HUES48 (cell line): ENCODE measurements around the gene ING5.

Experiments
- H3K27ac ChIP-seq: one replicate; pipeline ENCODE4 v1.7.0; 2013; ENCODE audit warnings: low read depth, low read length, inconsistent platforms
- H3K27me3 ChIP-seq: 2 replicates; pipeline ENCODE4 v1.6.1; 2013; ENCODE audit warnings: mild to moderate bottlenecking, low read length; ENCODE audit not compliant: control insufficient read depth, insufficient read depth
- H3K36me3 ChIP-seq: 2 replicates; pipeline ENCODE4 v1.6.1; 2013; ENCODE audit warnings: low read length; ENCODE audit not compliant: control insufficient read depth, insufficient read depth
- H3K4me1 ChIP-seq: 2 replicates; pipeline ENCODE4 v1.6.1; 2013; ENCODE audit warnings: mild to moderate bottlenecking, low read length; ENCODE audit not compliant: control insufficient read depth, insufficient read depth
- H3K4me3 ChIP-seq: 2 replicates; pipeline ENCODE4 v1.5.1; 2013; ENCODE audit warnings: mild to moderate bottlenecking, low read depth, low read length
- H3K9ac ChIP-seq: 2 replicates; pipeline ENCODE4 v1.6.1; 2013; ENCODE audit warnings: mild to moderate bottlenecking, low read depth, low read length, moderate library complexity
- H3K9me3 ChIP-seq: 2 replicates; pipeline ENCODE4 v1.6.1; 2013; ENCODE audit warnings: low read length; ENCODE audit not compliant: control insufficient read depth, insufficient read depth

Gene ING5

DNA sequence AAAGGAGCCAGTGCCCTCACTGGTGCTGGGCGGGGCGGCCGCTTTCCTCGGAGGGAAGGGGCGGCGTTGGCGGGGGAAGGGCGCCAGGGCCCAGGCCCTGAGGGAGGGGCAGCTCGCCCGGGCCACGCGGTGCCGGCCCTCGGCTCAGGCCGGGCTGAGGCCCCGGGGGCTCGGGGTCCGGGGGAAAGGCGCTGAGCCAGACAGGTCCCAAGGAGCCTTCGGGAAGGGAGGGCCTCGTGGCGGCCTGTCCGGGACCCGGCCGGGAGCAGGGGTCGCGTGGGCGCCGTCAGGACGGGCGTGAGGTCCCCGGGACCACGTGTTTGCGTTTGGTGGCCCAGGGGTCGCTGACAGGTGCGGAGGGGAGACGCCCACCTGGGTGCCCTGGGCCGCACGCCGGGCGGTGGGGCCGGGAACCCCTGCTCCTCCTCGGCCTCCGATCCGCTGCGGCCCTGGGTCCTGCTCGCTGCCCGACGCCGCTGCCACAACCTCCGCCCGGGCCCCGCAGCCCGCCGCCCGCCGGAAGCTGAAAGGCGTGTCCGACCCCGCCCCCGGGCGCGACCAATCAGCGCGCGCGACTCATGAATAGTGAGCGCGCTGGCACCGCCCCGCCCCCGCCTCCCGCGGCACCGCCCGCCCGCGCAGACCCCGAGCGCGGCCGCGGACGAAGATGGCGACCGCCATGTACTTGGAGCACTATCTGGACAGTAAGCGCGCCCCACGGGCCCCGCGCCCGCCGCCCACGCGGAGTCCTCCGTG lies at the start of gene ING5:
Gene ING5 (plus strand): TSS at position 641 of the 756 bp plus-strand sequence. CDS start 27 bp downstream, at position 668.
- Histone ChIP-seq H3K27me3 (no peaks in the 10 kb centered on the region), H3K4me3 (peak within 1 kb of the TSS; percentile 83), H3K36me3 (peaks cover 23% of the 10 kb centered on the region), H3K4me1 (peaks cover 6% of the 10 kb centered on the region; the same call in 1 of the 2 replicates), H3K9ac (peak within 1 kb of the TSS; percentile 98), H3K9me3 (no peaks in the 10 kb centered on the region), H3K27ac (peak within 1 kb of the TSS; percentile 98)

DNA sequence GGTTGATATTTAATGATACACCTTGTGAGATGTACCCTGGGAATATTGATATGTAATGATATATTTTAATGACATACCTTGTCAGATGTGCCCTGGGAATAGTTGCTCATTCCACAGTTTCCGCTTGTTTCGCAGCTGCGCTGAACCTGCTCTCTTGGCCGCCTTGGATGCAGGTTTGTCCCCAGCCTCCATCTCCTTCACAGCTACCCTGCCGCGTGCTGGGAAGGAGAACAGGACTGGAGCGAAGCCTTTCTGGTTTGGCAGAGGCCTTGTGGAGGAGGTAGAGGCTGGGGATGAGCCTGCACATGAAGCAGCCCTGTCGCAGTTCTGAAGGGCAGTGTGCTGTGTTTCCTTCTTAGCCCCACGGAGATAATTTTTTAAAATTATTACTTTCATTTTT lies 49.7 kb upstream of the ING5 start:
- Histone ChIP-seq H3K9me3 (no peaks in the 10 kb centered on the region), H3K4me1 (peaks cover 5% of the 10 kb centered on the region; the same call in 1 of the 2 replicates), H3K9ac (no peak overlapping the region), H3K36me3 (peaks cover 60% of the 10 kb centered on the region), H3K27me3 (no peaks in the 10 kb centered on the region), H3K4me3 (no peak overlapping the region), H3K27ac (no peak overlapping the region)

DNA sequence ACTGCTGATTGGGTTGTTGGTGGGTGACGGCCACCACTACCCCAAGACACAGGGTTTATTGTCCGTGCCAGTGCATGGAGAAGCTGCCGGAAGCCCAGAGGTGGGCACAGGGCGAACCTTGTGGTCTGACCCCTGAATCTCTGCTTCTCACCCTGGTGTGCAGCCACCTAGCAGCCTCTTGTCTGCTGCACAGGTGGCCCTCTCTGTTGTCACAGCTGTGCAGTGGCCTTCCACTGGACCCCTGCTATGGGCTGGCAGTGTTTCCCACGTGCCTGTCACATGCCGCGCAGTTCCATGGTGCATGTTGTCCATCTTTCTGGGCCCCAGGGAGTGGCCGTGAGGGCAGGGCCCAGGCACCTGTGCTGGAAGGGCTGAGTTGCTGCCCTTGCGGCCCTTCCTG lies 49.1 kb upstream of the ING5 start:
- Histone ChIP-seq H3K9ac (no peak overlapping the region), H3K4me3 (no peak overlapping the region), H3K27me3 (no peaks in the 10 kb centered on the region), H3K4me1 (peaks cover 5% of the 10 kb centered on the region; the same call in 1 of the 2 replicates), H3K36me3 (peaks cover 62% of the 10 kb centered on the region), H3K27ac (no peak overlapping the region), H3K9me3 (no peaks in the 10 kb centered on the region)

DNA sequence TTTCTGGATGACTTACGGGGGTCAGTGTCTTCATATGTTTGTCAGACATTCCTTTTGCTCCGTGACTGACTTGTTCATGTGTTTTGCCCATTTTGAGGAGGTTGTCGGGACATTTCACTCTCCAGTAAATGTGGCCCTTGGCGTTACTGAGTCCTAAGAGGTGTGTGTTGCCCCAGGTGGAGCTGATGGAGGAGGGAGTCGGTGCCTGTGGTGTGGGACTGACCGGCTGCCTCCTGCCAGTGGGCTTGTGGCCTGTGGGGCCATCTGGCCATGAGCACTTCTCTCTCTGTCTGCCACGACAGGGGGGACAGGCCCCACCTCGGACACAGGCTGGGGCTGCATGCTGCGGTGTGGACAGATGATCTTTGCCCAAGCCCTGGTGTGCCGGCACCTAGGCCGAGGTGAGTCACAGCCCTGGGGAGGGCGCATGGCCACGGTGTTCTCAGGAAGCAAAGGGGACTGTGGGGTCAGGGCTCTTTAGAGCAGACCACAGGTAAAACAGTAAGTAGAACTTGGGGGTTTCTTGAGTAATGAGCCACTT lies 48.6 kb upstream of the ING5 start:
- no peak overlapping the region for H3K27ac ChIP-seq
- peaks cover 65% of the 10 kb centered on the region for H3K36me3 ChIP-seq

DNA sequence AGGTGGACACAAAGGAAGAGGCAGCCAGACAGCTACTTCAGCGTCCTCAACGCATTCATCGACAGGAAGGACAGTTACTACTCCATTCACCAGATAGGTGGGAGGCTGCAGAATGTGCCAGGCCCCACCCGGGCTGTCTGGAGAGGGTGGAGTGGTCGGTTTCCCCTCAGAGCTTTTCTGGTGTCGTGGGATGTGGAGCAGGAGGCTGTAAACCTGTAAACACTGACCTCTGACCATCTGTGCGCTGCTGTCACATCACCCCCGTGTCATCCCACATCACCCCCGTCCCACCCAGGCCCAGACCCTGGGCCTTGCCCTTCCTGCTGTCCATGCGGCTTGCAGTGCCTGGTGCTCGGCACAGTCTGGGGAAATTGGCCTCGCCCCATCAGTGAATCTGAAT lies 47.3 kb upstream of the ING5 start:
- no peak overlapping the region for H3K9ac ChIP-seq
- H3K36me3 ChIP-seq, result peaks cover 77% of the 10 kb centered on the region
- H3K27ac ChIP-seq, result no peak overlapping the region
- no peaks in the 10 kb centered on the region for H3K27me3 ChIP-seq
- no peak overlapping the region for H3K4me3 ChIP-seq
- peaks cover 5% of the 10 kb centered on the region; the same call in 1 of the 2 replicates for H3K4me1 ChIP-seq
- no peaks in the 10 kb centered on the region for H3K9me3 ChIP-seq

More for the DNA sequence above, 48.6 kb upstream of the ING5 start:
- Histone ChIP-seq H3K4me1 (peaks cover 5% of the 10 kb centered on the region; the same call in 1 of the 2 replicates), H3K27me3 (no peaks in the 10 kb centered on the region), H3K4me3 (no peak overlapping the region), H3K9ac (no peak overlapping the region), H3K9me3 (no peaks in the 10 kb centered on the region)

DNA sequence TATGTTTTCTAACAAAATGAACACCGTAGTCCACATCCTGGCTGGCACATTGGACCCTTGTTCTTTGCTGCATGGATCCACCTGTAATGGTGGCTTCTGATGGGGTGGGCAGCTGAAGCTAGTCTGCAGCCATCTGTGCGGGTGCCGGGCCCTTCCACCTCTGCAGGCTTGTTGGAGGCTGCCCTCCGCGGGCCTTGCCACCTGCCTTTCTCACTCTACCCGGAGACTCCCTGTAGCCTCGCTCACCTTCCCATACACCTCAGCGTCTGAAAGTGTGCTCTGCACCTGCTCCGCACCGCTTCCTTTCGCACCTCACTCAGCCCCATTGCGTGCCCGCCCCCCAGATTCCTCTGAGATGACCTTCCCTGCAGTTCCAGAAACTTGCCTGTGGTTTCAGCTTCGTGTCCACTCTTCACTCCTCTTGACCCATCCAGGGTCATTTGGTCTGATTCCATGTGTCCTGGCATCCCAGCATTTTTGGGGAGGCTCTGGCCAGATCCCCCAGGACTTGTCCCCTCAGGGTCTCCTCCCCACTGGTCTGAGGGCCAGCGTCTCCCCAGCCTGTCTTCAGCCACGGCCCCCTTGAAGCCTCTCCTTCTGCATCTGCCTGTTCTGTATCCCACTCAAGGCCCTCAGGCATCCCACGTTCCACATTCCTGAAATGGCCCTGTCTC lies 46.2 kb upstream of the ING5 start:
- Histone ChIP-seq H3K9me3 (no peaks in the 10 kb centered on the region), H3K9ac (no peak overlapping the region), H3K27me3 (no peaks in the 10 kb centered on the region), H3K4me1 (no peaks in the 10 kb centered on the region), H3K27ac (no peak overlapping the region), H3K4me3 (no peak overlapping the region), H3K36me3 (peaks cover 87% of the 10 kb centered on the region)

DNA sequence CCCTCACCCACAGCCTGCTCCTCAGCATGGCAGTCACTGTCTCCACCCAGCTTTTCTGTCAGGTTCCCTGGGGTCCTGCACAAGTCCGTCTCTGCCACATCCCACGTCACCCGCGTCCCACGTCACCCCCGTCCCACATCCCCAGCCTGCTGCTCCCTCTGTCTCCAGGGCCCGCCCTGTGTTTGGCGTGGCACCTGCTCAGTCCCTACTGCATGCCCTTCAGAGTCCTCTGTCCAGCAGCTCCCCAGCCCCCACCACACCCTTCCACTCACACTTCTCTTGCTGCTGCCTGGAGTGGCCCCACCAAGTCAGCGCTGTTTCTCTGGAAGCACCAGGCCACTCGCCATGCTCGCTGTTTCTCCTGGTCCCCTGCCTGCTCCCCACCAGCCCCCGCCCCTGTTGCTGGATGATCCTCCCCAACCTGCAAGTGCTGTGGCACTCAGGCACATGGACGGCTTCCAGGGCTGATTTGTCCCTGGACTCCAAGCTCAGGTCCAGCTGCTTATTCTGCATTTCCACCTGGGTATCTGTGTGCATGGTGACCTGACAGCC lies 45.6 kb upstream of the ING5 start:
- Histone ChIP-seq H3K4me3 (no peak overlapping the region), H3K9me3 (no peaks in the 10 kb centered on the region), H3K9ac (no peak overlapping the region), H3K36me3 (peaks cover 87% of the 10 kb centered on the region), H3K4me1 (no peaks in the 10 kb centered on the region), H3K27ac (no peak overlapping the region), H3K27me3 (no peaks in the 10 kb centered on the region)

DNA sequence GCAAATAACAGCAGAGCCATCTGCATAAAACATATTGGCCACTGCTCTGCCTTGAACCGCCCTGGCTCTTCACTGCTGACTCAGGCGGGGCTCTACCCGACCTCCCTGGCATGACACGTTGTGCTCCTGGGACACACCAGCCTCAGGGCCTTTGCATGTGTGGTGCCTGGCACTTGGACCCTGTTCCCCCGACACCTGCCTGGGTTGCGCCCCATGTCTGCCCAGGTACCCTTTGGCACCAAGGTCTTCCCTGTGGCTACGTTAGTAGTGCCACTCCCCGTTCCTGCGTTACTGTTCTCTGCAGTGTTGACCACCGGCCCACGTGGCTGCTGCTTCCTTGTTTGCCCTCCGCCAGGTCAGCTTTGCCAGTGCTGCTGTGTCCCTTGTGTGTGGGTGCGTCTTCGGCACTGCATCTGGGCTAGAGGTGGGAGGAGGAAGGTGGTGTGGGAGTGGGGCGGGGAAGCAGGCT lies 44.0 kb upstream of the ING5 start:
- no peak overlapping the region for H3K4me3 ChIP-seq
- H3K9me3 ChIP-seq, result no peaks in the 10 kb centered on the region
- no peak overlapping the region for H3K9ac ChIP-seq
- H3K4me1 ChIP-seq, result no peaks in the 10 kb centered on the region
- H3K27me3 ChIP-seq, result no peaks in the 10 kb centered on the region
- H3K27ac ChIP-seq, result no peak overlapping the region
- H3K36me3 ChIP-seq, result peaks cover 79% of the 10 kb centered on the region

DNA sequence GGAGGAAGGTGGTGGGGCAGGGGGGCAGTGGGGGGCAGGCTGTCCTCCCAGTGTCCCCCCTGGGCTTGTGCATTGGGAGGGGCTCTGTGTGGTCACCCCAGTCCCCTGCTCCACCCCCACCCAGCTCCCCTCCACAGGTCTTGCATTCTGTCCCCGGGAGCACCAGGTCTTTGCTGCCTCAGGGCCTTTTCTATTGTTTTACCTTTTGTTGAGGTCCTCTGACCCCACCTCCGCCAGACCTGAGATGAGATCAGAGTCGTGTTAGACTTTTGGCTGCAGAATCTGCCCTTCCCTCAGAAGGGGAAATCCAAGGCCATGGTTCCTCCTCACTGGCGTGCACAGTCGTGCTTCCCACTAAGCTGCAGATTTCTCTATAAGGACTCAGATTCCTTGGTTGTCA lies 43.5 kb upstream of the ING5 start:
- Histone ChIP-seq H3K9ac (no peak overlapping the region), H3K36me3 (peaks cover 74% of the 10 kb centered on the region)

DNA sequence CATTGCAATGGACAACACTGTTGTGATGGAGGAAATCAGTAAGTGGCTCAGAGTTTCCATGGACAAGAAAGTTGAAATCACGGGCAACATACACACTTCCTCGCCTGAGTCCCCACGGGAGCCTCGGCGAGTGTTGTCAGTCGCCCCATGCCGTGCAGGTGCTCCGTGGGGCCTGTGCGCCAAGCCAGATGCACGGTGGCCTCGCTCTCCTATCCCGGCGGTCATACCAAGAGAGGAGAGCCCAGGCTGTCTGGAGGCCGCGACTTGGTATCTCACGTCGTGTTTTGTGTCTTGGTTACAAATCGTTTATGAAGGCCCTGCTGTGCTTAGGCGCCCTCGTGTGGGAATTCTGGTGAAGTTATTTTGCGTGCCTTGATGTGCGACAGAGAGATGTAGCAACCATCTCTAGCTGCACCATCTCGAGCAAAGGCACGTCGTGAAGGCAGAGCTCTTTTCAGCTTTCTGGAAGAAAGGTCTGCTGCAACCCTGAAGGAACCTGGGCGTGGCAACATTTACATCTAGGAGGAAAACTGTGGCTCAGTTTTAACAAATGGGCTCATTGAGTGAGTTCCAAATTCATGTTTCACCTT lies 42.6 kb upstream of the ING5 start:
- no peaks in the 10 kb centered on the region for H3K4me1 ChIP-seq
- H3K36me3 ChIP-seq, result peaks cover 66% of the 10 kb centered on the region
- H3K27ac ChIP-seq, result peak overlapping the region; percentile 36
- no peak overlapping the region for H3K4me3 ChIP-seq
- no peaks in the 10 kb centered on the region for H3K27me3 ChIP-seq
- no peaks in the 10 kb centered on the region for H3K9me3 ChIP-seq
- no peak overlapping the region for H3K9ac ChIP-seq

More for the DNA sequence above, 43.5 kb upstream of the ING5 start:
- Histone ChIP-seq H3K27me3 (no peaks in the 10 kb centered on the region), H3K9me3 (no peaks in the 10 kb centered on the region), H3K4me3 (no peak overlapping the region), H3K4me1 (no peaks in the 10 kb centered on the region), H3K27ac (no peak overlapping the region)
